Breast epithelium (tissue), 3 donors: ENCODE data around the gene FHDC1.

Experiments
- CTCF ChIP-seq, 3 donors: fragments of 450-650 bp; IDR thresholded peaks; one replicate each; pipeline ENCODE4 v1.5.1; 2016 to 2017; ENCODE audit warnings: antibody characterized with exemption in 3 of 3, mild to moderate bottlenecking in 3 of 3, moderate library complexity in 3 of 3
- POLR2A ChIP-seq: fragments of 450-650 bp; IDR thresholded peaks from one replicate; pipeline ENCODE4 v1.6.1; 2016; ENCODE audit warnings: antibody characterized with exemption, mild to moderate bottlenecking, moderate library complexity

GRCh38 chr4:153028535-153028934 is 92.4 kb downstream of the FHDC1 start:
- no peak for TF ChIP-seq CTCF (IDR thresholded peaks at IDR 0.05)
- TF ChIP-seq POLR2A = no peak
